IMR-90 (cell line): ENCODE data around the gene OGFOD1. TPM values are rescaled to one million over a fixed set of nuclear protein-coding genes. Genes with fewer than 3 reads are reported as not detected.
A peak's percentile ranks its signal among the peaks of the same experiment; 100 is the strongest.

Experiments
- ATAC-seq: fragments of 200-7000 bp; cut with Tn5 transposase; 2 replicates; pipeline ENCODE4 v1.9.1; 2020; ENCODE audit warnings: low read depth, mild to moderate bottlenecking, moderate library complexity
- BruUV-seq: library from RNA; stranded (reverse); fragments of 400-500 nt; replicated peaks from 2 replicates; lab custom pipeline; 2021; lab: Mats Ljungman, UMichigan
- CTCF ChIA-PET: fragments of 300-600 bp; formaldehyde crosslinking; extraction: SDS; loops from one replicate; lab custom pipeline; 2021; ENCODE audit warnings: antibody characterized with exemption; lab: Yijun Ruan, JAX
- POLR2A ChIA-PET: fragments of 300-600 bp; sonication (Branson Sonifier 250); formaldehyde crosslinking; loops from one replicate; lab custom pipeline; 2022; ENCODE audit warnings: antibody characterized with exemption; ENCODE audit not compliant: unreplicated experiment; lab: Charles Lee
- DNase-seq: peaks from one replicate; pipeline ENCODE4 v3.0.0; 2013
- H2AFZ ChIP-seq: replicated peaks from 2 replicates; pipeline ENCODE3; 2013; ENCODE audit warnings: low read length, mild to moderate bottlenecking; ENCODE audit not compliant: poor library complexity
- H2AK5ac ChIP-seq: 2 replicates; pipeline ENCODE4 v1.6.1; 2013; ENCODE audit warnings: low read depth, low read length, inconsistent platforms
- H2AK9ac ChIP-seq: replicated peaks from 2 replicates; pipeline ENCODE3; 2013; ENCODE audit warnings: mild to moderate bottlenecking, low read depth, low read length, moderate library complexity; ENCODE audit not compliant: poor library complexity
- H2BK120ac ChIP-seq: 2 replicates; pipeline ENCODE4 v1.6.1; 2013; ENCODE audit warnings: low read depth, low read length, inconsistent platforms
- H2BK15ac ChIP-seq: 3 replicates; pipeline ENCODE4 v1.6.1; 2013; ENCODE audit warnings: low read depth, low read length, inconsistent platforms
- H2BK20ac ChIP-seq: 2 replicates; pipeline ENCODE4 v1.6.1; 2013; ENCODE audit warnings: low read depth, mild to moderate bottlenecking, inconsistent platforms, low read length, moderate library complexity
- H2BK5ac ChIP-seq: 2 replicates; pipeline ENCODE4 v1.6.1; 2013; ENCODE audit warnings: mild to moderate bottlenecking, low read depth, low read length, inconsistent platforms; ENCODE audit not compliant: poor library complexity, severe bottlenecking
- H3K14ac ChIP-seq: replicated peaks from 2 replicates; pipeline ENCODE4 v1.6.1; 2013; ENCODE audit warnings: low read depth, low read length, inconsistent platforms
- H3K18ac ChIP-seq: 2 replicates; pipeline ENCODE4 v1.6.1; 2013; ENCODE audit warnings: low read depth, low read length, control low read depth
- H3K23ac ChIP-seq: 2 replicates; pipeline ENCODE4 v1.6.1; 2013; ENCODE audit warnings: low read depth, low read length, inconsistent platforms
- H3K27ac ChIP-seq: 2 replicates; pipeline ENCODE4 v1.5.1; 2013; ENCODE audit warnings: mild to moderate bottlenecking, control low read depth, low read length; ENCODE audit not compliant: insufficient read depth
- H3K27me3 ChIP-seq: 2 replicates; pipeline ENCODE4 v1.6.1; 2013; ENCODE audit warnings: low read length; ENCODE audit not compliant: control insufficient read depth, insufficient read depth
- H3K36me3 ChIP-seq: 2 replicates; pipeline ENCODE4 v1.6.1; 2013; ENCODE audit warnings: low read length, mixed read lengths; ENCODE audit not compliant: control insufficient read depth, insufficient read depth
- H3K4ac ChIP-seq: 2 replicates; pipeline ENCODE4 v1.6.1; 2013; ENCODE audit warnings: low read depth, low read length, inconsistent platforms
- H3K4me1 ChIP-seq: 2 replicates; pipeline ENCODE4 v1.6.1; 2013; ENCODE audit warnings: low read length, mixed read lengths; ENCODE audit not compliant: control insufficient read depth, insufficient read depth
- H3K4me2 ChIP-seq: 2 replicates; pipeline ENCODE4 v1.6.1; 2013; ENCODE audit warnings: low read depth, mild to moderate bottlenecking, control low read depth, low read length, moderate library complexity
- H3K4me3 ChIP-seq: 2 replicates; pipeline ENCODE4 v1.5.1; 2013; ENCODE audit warnings: low read depth, mild to moderate bottlenecking, control low read depth, low read length, moderate library complexity; ENCODE audit not compliant: insufficient read depth
- H3K56ac ChIP-seq: 2 replicates; pipeline ENCODE4 v1.6.1; 2013; ENCODE audit warnings: low read length, inconsistent platforms; ENCODE audit not compliant: insufficient read depth; ENCODE audit errors: extremely low read depth
- H3K79me1 ChIP-seq, 2 experiments: 2 replicates each; pipeline ENCODE4 v1.6.1; 2013; ENCODE audit warnings: low read length in 2 of 2, inconsistent platforms in 1 of 2, low read depth in 1 of 2
- H3K9ac ChIP-seq: 2 replicates; pipeline ENCODE4 v1.6.1; 2013; ENCODE audit warnings: low read depth, low read length, control low read depth
- H3K9me1 ChIP-seq: 2 replicates; pipeline ENCODE4 v1.6.1; 2013; ENCODE audit warnings: low read length, inconsistent platforms; ENCODE audit not compliant: insufficient read depth
- H3K9me3 ChIP-seq: 2 replicates; pipeline ENCODE4 v1.6.1; 2013; ENCODE audit warnings: low read length; ENCODE audit not compliant: control insufficient read depth, insufficient read depth
- H4K20me1 ChIP-seq: 2 replicates; pipeline ENCODE4 v1.6.1; 2013; ENCODE audit warnings: low read length, inconsistent platforms; ENCODE audit not compliant: insufficient read depth
- H4K5ac ChIP-seq: 2 replicates; pipeline ENCODE4 v1.6.1; 2013; ENCODE audit warnings: mild to moderate bottlenecking, low read depth, low read length, control low read depth
- H4K8ac ChIP-seq, 2 experiments: 2 replicates each; pipeline ENCODE4 v1.6.1; 2013; ENCODE audit warnings: low read depth in 2 of 2, low read length in 2 of 2, control low read depth in 1 of 2, inconsistent platforms in 1 of 2
- H4K91ac ChIP-seq: 2 replicates; pipeline ENCODE4 v1.6.1; 2013; ENCODE audit warnings: low read depth, low read length, inconsistent platforms; ENCODE audit not compliant: insufficient read depth
- BHLHE40 ChIP-seq: fragments of 150-350 bp; IDR thresholded peaks from 2 replicates; pipeline ENCODE4 v1.6.1; 2016; ENCODE audit warnings: mild to moderate bottlenecking, low read depth, low read length
- CEBPB ChIP-seq: IDR thresholded peaks from 2 replicates; pipeline ENCODE4 v1.6.1; 2012; ENCODE audit warnings: low read depth, low read length, improper control_type of control experiment
- CHD1 ChIP-seq: IDR thresholded peaks from 2 replicates; pipeline ENCODE4 v1.6.1; 2012; ENCODE audit warnings: low read depth, low read length, improper control_type of control experiment
- ELK1 ChIP-seq: fragments of 150-350 bp; IDR thresholded peaks from 2 replicates; pipeline ENCODE4 v1.6.1; 2016; ENCODE audit warnings: low read depth, mild to moderate bottlenecking, low read length, moderate library complexity, borderline replicate concordance
- FOS ChIP-seq: fragments of 150-350 bp; IDR thresholded peaks from 2 replicates; pipeline ENCODE4 v1.6.1; 2016; ENCODE audit warnings: low read depth, low read length
- MAFK ChIP-seq: IDR thresholded peaks from 2 replicates; pipeline ENCODE4 v1.6.1; 2012; ENCODE audit warnings: low read depth, low read length, improper control_type of control experiment
- MAZ ChIP-seq: IDR thresholded peaks from 2 replicates; pipeline ENCODE4 v1.6.1; 2012; ENCODE audit warnings: low read depth, mild to moderate bottlenecking, low read length, improper control_type of control experiment, moderate library complexity, borderline replicate concordance
- MXI1 ChIP-seq: IDR thresholded peaks from 2 replicates; pipeline ENCODE4 v1.6.1; 2012; ENCODE audit warnings: low read depth, mild to moderate bottlenecking, low read length, moderate library complexity, borderline replicate concordance
- NFE2L2 ChIP-seq: fragments of 150-350 bp; IDR thresholded peaks from 2 replicates; pipeline ENCODE4 v1.6.1; 2016; ENCODE audit warnings: low read depth, mild to moderate bottlenecking, low read length
- POLR2A ChIP-seq: IDR thresholded peaks from 2 replicates; pipeline ENCODE4 v1.6.1; 2012; ENCODE audit warnings: mild to moderate bottlenecking, low read depth, low read length
- RAD21 ChIP-seq: IDR thresholded peaks from 2 replicates; pipeline ENCODE4 v1.6.1; 2012; ENCODE audit warnings: low read length, improper control_type of control experiment
- RCOR1 ChIP-seq: IDR thresholded peaks from 2 replicates; pipeline ENCODE4 v1.6.1; 2012; ENCODE audit warnings: mild to moderate bottlenecking, low read length, improper control_type of control experiment; ENCODE audit not compliant: insufficient replicate concordance
- RFX5 ChIP-seq: IDR thresholded peaks from 2 replicates; pipeline ENCODE4 v1.8.0; 2012; ENCODE audit warnings: low read depth, mild to moderate bottlenecking, low read length, moderate library complexity
- SMC3 ChIP-seq: fragments of 150-350 bp; IDR thresholded peaks from 2 replicates; pipeline ENCODE4 v1.6.1; 2016; ENCODE audit warnings: low read depth, mild to moderate bottlenecking, antibody characterized with exemption, low read length, moderate library complexity
- WGBS, 2 experiments: methylation state at CpG; one replicate each; pipeline versions ENCODE4 v1.1.5 to v1.1.7; 2013; ENCODE audit warnings: missing lambda C conversion rate in 2 of 2; ENCODE audit not compliant: insufficient read length in 1 of 2; ENCODE audit errors: extremely low coverage in 2 of 2; 5-methylcytosine and 5-hydroxymethylcytosine counted together
- dilution Hi-C: fragments of 300-500 bp; cut with HindIII; formaldehyde crosslinking; loops from one replicate; pipeline ENCODE4 v1.14.3; 2018; ENCODE audit warnings: low sequenced_read_pairs; ENCODE audit not compliant: unreplicated experiment
- in situ Hi-C: fragments of 300-500 bp; cut with MboI; formaldehyde crosslinking; loops from 3 replicates; pipeline ENCODE4 v1.14.3; 2019; ENCODE audit warnings: low sequenced_read_pairs, inconsistent platforms, mixed read lengths
- intact Hi-C: fragments of 100-400 bp; cut with micrococcal nuclease; formaldehyde crosslinking; loops from 2 replicates; pipeline ENCODE4 v1.10.0; 2022
- polyA plus RNA-seq, 3 experiments: library from polyadenylated mRNA; depleted of rRNA; stranded (reverse); fragments of >200 nt; gene quantifications; 2 replicates each; pipeline ENCODE4 v1.2.3, GENCODE V29; 2012; ENCODE audit warnings: low replicate concordance in 1 of 3
- total RNA-seq: library from RNA; depleted of rRNA; stranded (reverse); fragments of >200 nt; gene quantifications from 2 replicates; pipeline ENCODE4 v1.2.3, GENCODE V29; 2012
- TF ChIP-seq, protein P1 (sequence below): fragments of 150-350 bp; IDR thresholded peaks from 2 replicates; pipeline ENCODE4 v1.6.1; 2017; ENCODE audit warnings: mild to moderate bottlenecking, antibody characterized with exemption, low read length, low read depth

Gene OGFOD1
- total and polyA plus RNA-seq, 2 of the 4 experiments (the other 2 are of a cell fraction): 43.5 to 103 TPM

DNA sequence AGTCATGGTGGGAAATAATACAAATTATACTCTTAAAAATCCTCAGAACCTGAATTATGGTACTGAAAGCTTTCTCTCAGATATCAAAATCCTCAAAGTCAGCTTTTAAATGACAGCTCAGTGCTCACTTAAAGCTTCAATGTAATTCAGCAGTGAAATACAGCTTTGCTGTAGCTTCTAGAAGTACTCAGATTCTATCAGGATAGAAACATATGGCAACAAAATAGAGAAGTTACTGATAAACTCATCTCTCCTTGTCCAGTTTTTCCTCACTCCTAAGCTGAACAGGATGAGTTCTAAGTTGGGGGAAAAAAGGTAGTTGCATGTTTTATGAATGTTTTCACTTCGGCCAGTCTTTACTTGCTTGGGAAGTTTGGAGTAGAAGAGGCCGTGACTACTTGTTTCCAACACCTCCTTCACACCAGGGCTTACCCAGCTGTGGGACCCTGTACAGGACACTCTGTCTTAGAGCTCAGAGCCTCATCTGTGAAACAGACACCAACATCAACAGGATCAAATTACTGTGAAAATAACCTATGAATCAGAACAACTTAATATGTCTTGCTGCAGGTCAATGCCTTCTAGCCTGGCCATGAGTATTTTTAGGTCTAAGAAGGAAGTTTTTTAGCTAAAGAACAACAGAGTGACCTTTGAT, 30.2 kb downstream of the OGFOD1 start:
- H2BK15ac ChIP-seq: no peak overlapping the region
- no peak overlapping the region for H3K18ac ChIP-seq
- intact Hi-C loops (no loop called here), dilution Hi-C loops (no loop called here), in situ Hi-C loops (loop anchor here (10.0 kb wide), 2 partner anchors 63 to 213 kb away; no protein-coding TSS in a partner anchor)
- peaks cover 4 to 13% of the 10 kb centered on the region in 2 experiments; a peak in 3 of 4 replicates for H3K79me1 ChIP-seq
- H3K56ac ChIP-seq: no peak overlapping the region
- no peaks in the 10 kb centered on the region for H4K20me1 ChIP-seq
- H3K14ac ChIP-seq: no peak overlapping the region
- no peak overlapping the region for H3K4me2 ChIP-seq
- H2AK9ac ChIP-seq: no peak overlapping the region
- BruUV-seq: no TSS peak
- DNase-seq (peak; percentile 40), ATAC-seq (no peak)
- no peak overlapping the region for H2AFZ ChIP-seq
- H2AK5ac ChIP-seq: no peak overlapping the region
- H3K23ac ChIP-seq: no peak overlapping the region
- H3K4me3 ChIP-seq: no peak overlapping the region
- H4K5ac ChIP-seq: no peak overlapping the region
- POLR2A ChIA-PET: interaction anchor here (0.7 kb wide), 1 partner anchor 265 kb away, joined by 5 read pairs; no protein-coding TSS in a partner anchor
- H2BK5ac ChIP-seq: no peak overlapping the region
- CTCF ChIA-PET: no interaction called here
- H3K4me1 ChIP-seq: peaks cover 1% of the 10 kb centered on the region; the same call in 1 of the 2 replicates
- no peaks in the 10 kb centered on the region for H3K9me3 ChIP-seq
- H2BK120ac ChIP-seq: no peak overlapping the region
- no peak overlapping the region for H4K91ac ChIP-seq
- H3K9ac ChIP-seq: no peak overlapping the region
- H3K9me1 ChIP-seq: no peaks in the 10 kb centered on the region
- H3K36me3 ChIP-seq: peaks cover 21% of the 10 kb centered on the region
- no peak overlapping the region for H4K8ac ChIP-seq
- no peak overlapping the region for H3K27ac ChIP-seq
- H2BK20ac ChIP-seq: no peak overlapping the region
- no peaks in the 10 kb centered on the region for H3K27me3 ChIP-seq
- no peak overlapping the region for H3K4ac ChIP-seq
- WGBS, 2 experiments: no CpG with 5 or more reads among the region's 2 CpGs
- TF ChIP-seq POLR2A (no peak), ELK1 (no peak), MAZ (no peak), FOS (no peak), CEBPB (no peak), CHD1 (no peak), NFE2L2 (no peak), RAD21 (no peak), RFX5 (no peak), RCOR1 (no peak), SMC3 (no peak), BHLHE40 (no peak), MAFK (no peak), MXI1 (no peak)
- TF ChIP-seq, protein P1, sequence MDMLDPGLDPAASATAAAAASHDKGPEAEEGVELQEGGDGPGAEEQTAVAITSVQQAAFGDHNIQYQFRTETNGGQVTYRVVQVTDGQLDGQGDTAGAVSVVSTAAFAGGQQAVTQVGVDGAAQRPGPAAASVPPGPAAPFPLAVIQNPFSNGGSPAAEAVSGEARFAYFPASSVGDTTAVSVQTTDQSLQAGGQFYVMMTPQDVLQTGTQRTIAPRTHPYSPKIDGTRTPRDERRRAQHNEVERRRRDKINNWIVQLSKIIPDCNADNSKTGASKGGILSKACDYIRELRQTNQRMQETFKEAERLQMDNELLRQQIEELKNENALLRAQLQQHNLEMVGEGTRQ: no peak
